MCF 10A (cell line): ENCODE data around the gene LHX4. TPM values are rescaled to one million over a fixed set of nuclear protein-coding genes. Genes with fewer than 3 reads are reported as not detected.

Experiments used
- BruUV-seq: library from RNA; stranded (reverse); fragments of 400-500 nt; replicated peaks from 2 replicates; lab custom pipeline; 2021; lab: Mats Ljungman, UMichigan
- CTCF ChIA-PET: fragments of 300-600 bp; sonication (Branson Sonifier 250); formaldehyde crosslinking; extraction: SDS; loops from one replicate; lab custom pipeline; 2021; ENCODE audit warnings: antibody characterized with exemption, inconsistent platforms; lab: Yijun Ruan, JAX
- POLR2A ChIA-PET: fragments of 300-600, 350-650 bp; sonication (Branson Sonifier 250); formaldehyde crosslinking; extraction: SDS; loops from one replicate; lab custom pipeline; 2020; ENCODE audit warnings: antibody characterized with exemption, inconsistent platforms; lab: Yijun Ruan, JAX
- DNase-seq: peaks from one replicate; pipeline ENCODE4 v3.0.0-alpha.2; 2018; ENCODE audit not compliant: unreplicated experiment
- H3K27ac Mint-ChIP-seq: one replicate; pipeline ENCODE4 v1.8.0; 2022; ENCODE audit warnings: mild to moderate bottlenecking, low read depth, mixed read lengths; ENCODE audit not compliant: unreplicated experiment
- H3K27me3 Mint-ChIP-seq: one replicate; pipeline ENCODE4 v1.8.0; 2022; ENCODE audit warnings: mixed read lengths; ENCODE audit not compliant: insufficient read depth, unreplicated experiment
- H3K36me3 Mint-ChIP-seq: one replicate; pipeline ENCODE4 v1.8.0; 2022; ENCODE audit warnings: mild to moderate bottlenecking, moderate library complexity, mixed read lengths; ENCODE audit not compliant: insufficient read depth, unreplicated experiment
- H3K4me1 Mint-ChIP-seq: one replicate; pipeline ENCODE4 v1.8.0; 2022; ENCODE audit warnings: mixed read lengths; ENCODE audit not compliant: insufficient read depth, unreplicated experiment
- H3K4me3 Mint-ChIP-seq: one replicate; pipeline ENCODE4 v1.8.0; 2022; ENCODE audit warnings: mild to moderate bottlenecking, moderate library complexity, mixed read lengths; ENCODE audit not compliant: unreplicated experiment
- H3K9me3 Mint-ChIP-seq: one replicate; pipeline ENCODE4 v1.8.0; 2022; ENCODE audit warnings: mixed read lengths; ENCODE audit not compliant: unreplicated experiment
- CTCF ChIP-seq: fragments of 200-600 bp; IDR thresholded peaks from one replicate; pipeline ENCODE4 v1.8.0; 2022; ENCODE audit warnings: antibody characterized with exemption, mild to moderate bottlenecking; ENCODE audit not compliant: unreplicated experiment
- intact Hi-C: fragments of 100-400 bp; cut with micrococcal nuclease; formaldehyde crosslinking; loops from 2 replicates; pipeline ENCODE4 v1.14.1; 2022
- total RNA-seq: library from RNA; stranded (reverse); gene quantifications from 2 replicates; pipeline ENCODE4 v1.2.3, GENCODE V29; 2022

Gene LHX4
- total RNA-seq, 1 experiment from 2014 or later: not detected

- ChIA-PET POLR2A (no interaction called here), CTCF (interaction anchor here (0.6 to 1.5 kb wide), 7 partner anchors 8 to 189 kb away, joined by 3 to 5 read pairs (median 3); no protein-coding TSS in a partner anchor)
- peaks cover 41% of the 10 kb centered on the region for H3K36me3 Mint-ChIP-seq
- H3K4me1 Mint-ChIP-seq: peaks cover 5% of the 10 kb centered on the region
- no peak overlapping the region for H3K4me3 Mint-ChIP-seq
- no peak for DNase-seq
- TF ChIP-seq CTCF: no peak
- H3K9me3 Mint-ChIP-seq: no peaks in the 10 kb centered on the region
- BruUV-seq: no TSS peak
- intact Hi-C loops: no loop called here
- no peak overlapping the region for H3K27ac Mint-ChIP-seq
- H3K27me3 Mint-ChIP-seq: no peaks in the 10 kb centered on the region
Measured at GRCh38 chr1:180287988-180288705, 58.1 kb downstream of the LHX4 start.

GRCh38 chr1:180288940-180289339 lies 58.9 kb downstream of the LHX4 start:
- CTCF ChIA-PET: interaction anchor here (0.6 to 1.5 kb wide), 4 partner anchors 18 to 195 kb away, joined by 3 read pairs; no protein-coding TSS in a partner anchor
- TF ChIP-seq CTCF: no peak
- Mint-ChIP-seq H3K27me3 (no peaks in the 10 kb centered on the region), H3K4me1 (peaks cover 5% of the 10 kb centered on the region), H3K27ac (no peak overlapping the region), H3K36me3 (peaks cover 33% of the 10 kb centered on the region), H3K4me3 (no peak overlapping the region), H3K9me3 (no peaks in the 10 kb centered on the region)
- no TSS peak for BruUV-seq
- intact Hi-C loops: no loop called here
- no peak for DNase-seq
- POLR2A ChIA-PET: no interaction called here

GRCh38 chr1:180290265-180291001 lies 60.4 kb downstream of the LHX4 start:
- ChIA-PET POLR2A (no interaction called here), CTCF (interaction anchor here (0.6 to 1.1 kb wide), 3 partner anchors 18 to 186 kb away, joined by 3 read pairs; no protein-coding TSS in a partner anchor)
- Mint-ChIP-seq H3K27ac (no peak overlapping the region), H3K9me3 (peaks cover 5% of the 10 kb centered on the region), H3K4me3 (no peak overlapping the region), H3K36me3 (peaks cover 29% of the 10 kb centered on the region), H3K27me3 (no peaks in the 10 kb centered on the region), H3K4me1 (peaks cover 5% of the 10 kb centered on the region)
- BruUV-seq: no TSS peak
- intact Hi-C loops: no loop called here
- DNase-seq: no peak
- no peak for TF ChIP-seq CTCF

- ChIA-PET POLR2A (no interaction called here), CTCF (no interaction called here)
- peaks cover 5% of the 10 kb centered on the region for H3K9me3 Mint-ChIP-seq
- intact Hi-C loops: no loop called here
- no TSS peak for BruUV-seq
- H3K27me3 Mint-ChIP-seq: no peaks in the 10 kb centered on the region
- peaks cover 35% of the 10 kb centered on the region for H3K36me3 Mint-ChIP-seq
- peaks cover 5% of the 10 kb centered on the region for H3K4me1 Mint-ChIP-seq
- H3K4me3 Mint-ChIP-seq: no peak overlapping the region
- DNase-seq: peak; percentile 55
- no peak for TF ChIP-seq CTCF
- no peak overlapping the region for H3K27ac Mint-ChIP-seq
Measured at GRCh38 chr1:180291004-180291403, 60.9 kb downstream of the LHX4 start.
